Adrenal gland (tissue), 5 donors: ENCODE measurements around the gene FUT6.
"Not testable (repeated sequence)": the region's sequence is repeated elsewhere in the genome, so short reads cannot be mapped to it uniquely, and the experiment has no call there.

Source experiments
- POLR2A ChIP-seq, 2 donors: fragments of 450-650 bp; IDR thresholded peaks; one replicate each; pipeline ENCODE4 v1.6.1; 2017; ENCODE audit warnings: antibody characterized with exemption in 2 of 2, mild to moderate bottlenecking in 2 of 2, moderate library complexity in 1 of 2
- TF ChIP-seq, protein P1 (sequence below), 6 experiments: fragments of 450-650 bp in 4 of 6; fragments of 200-600 bp in 2 of 6; sonication (generic) in 1 of 6; IDR thresholded peaks; 1 replicate in 5 of 6; 2 replicates in 1 of 6; pipeline versions ENCODE4 v1.5.1 to v1.8.0; 2016 to 2021; ENCODE audit warnings: antibody characterized with exemption in 6 of 6, mild to moderate bottlenecking in 2 of 6, moderate library complexity in 1 of 6
- donor health status: DM: no; HTN: no; CAD: no.

DNA sequence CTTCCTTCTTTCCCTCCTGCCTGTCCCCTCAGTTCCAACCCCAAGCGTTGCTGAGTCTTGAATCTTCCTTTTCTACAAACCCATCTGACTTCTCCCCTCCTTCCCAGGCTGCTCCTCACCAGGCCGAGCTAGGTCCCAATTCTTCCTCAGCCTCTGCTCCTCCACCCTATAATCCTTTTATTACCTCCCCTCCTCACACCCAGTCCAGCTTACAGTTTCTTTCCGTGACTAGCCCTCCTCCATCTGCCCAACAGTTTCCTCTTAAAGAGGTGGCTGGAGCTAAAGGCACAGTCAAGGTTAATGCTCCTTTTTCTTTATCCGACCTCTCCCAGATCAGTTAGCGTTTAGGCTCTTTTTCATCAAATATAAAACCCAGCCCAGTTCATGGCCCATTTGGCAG, 9.1 kb upstream of the FUT6 start:
- TF ChIP-seq POLR2A (IDR thresholded peaks at IDR 0.05): not testable (repeated sequence)
- TF ChIP-seq, protein P1, sequence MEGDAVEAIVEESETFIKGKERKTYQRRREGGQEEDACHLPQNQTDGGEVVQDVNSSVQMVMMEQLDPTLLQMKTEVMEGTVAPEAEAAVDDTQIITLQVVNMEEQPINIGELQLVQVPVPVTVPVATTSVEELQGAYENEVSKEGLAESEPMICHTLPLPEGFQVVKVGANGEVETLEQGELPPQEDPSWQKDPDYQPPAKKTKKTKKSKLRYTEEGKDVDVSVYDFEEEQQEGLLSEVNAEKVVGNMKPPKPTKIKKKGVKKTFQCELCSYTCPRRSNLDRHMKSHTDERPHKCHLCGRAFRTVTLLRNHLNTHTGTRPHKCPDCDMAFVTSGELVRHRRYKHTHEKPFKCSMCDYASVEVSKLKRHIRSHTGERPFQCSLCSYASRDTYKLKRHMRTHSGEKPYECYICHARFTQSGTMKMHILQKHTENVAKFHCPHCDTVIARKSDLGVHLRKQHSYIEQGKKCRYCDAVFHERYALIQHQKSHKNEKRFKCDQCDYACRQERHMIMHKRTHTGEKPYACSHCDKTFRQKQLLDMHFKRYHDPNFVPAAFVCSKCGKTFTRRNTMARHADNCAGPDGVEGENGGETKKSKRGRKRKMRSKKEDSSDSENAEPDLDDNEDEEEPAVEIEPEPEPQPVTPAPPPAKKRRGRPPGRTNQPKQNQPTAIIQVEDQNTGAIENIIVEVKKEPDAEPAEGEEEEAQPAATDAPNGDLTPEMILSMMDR (IDR thresholded peaks at IDR 0.05): not testable (repeated sequence)
